D721Med (cell line): ENCODE measurements around the gene BLOC1S2.
"Not testable (repeated sequence)": the region's sequence is repeated elsewhere in the genome, so short reads cannot be mapped to it uniquely, and the experiment has no call there.

Source experiments
- DNase-seq: peaks from one replicate; pipeline ENCODE4 v3.0.0; 2011; ENCODE audit warnings: low spot score; ENCODE audit not compliant: insufficient read length
- FAIRE-seq: peaks from 2 replicates; lab custom pipeline; 2011; peaks lifted over from hg19 to GRCh38; lab: Jason Lieb, UNC
- TF ChIP-seq, protein P1 (sequence below): IDR thresholded peaks from 2 replicates; pipeline ENCODE4 v1.5.1; 2012; ENCODE audit warnings: mild to moderate bottlenecking, control low read depth; ENCODE audit not compliant: insufficient read depth; ENCODE audit errors: missing control alignments

The BLOC1S2 gene

DNA sequence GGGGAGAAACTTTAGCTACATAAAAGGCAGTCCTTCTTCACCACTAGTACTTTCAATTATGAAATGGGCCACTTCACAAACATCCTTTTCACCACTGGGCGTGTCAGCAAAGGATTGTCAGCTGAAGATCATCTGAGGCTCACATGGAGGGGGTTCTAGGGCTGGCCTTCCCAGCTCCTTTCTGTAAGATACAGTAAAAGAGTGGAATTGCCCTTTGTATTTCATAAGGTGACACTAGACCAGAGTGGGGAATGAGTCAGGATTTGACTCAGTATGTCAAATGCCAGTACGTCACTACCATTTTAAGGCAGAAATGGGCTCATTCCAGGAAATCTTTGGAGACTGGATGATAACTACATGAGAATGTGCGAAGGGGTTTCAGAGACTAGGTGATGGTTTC is 21.2 kb upstream of the BLOC1S2 start:
- TF ChIP-seq, protein P1, sequence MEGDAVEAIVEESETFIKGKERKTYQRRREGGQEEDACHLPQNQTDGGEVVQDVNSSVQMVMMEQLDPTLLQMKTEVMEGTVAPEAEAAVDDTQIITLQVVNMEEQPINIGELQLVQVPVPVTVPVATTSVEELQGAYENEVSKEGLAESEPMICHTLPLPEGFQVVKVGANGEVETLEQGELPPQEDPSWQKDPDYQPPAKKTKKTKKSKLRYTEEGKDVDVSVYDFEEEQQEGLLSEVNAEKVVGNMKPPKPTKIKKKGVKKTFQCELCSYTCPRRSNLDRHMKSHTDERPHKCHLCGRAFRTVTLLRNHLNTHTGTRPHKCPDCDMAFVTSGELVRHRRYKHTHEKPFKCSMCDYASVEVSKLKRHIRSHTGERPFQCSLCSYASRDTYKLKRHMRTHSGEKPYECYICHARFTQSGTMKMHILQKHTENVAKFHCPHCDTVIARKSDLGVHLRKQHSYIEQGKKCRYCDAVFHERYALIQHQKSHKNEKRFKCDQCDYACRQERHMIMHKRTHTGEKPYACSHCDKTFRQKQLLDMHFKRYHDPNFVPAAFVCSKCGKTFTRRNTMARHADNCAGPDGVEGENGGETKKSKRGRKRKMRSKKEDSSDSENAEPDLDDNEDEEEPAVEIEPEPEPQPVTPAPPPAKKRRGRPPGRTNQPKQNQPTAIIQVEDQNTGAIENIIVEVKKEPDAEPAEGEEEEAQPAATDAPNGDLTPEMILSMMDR = no peak
- no peak for FAIRE-seq
- no peak for DNase-seq

DNA sequence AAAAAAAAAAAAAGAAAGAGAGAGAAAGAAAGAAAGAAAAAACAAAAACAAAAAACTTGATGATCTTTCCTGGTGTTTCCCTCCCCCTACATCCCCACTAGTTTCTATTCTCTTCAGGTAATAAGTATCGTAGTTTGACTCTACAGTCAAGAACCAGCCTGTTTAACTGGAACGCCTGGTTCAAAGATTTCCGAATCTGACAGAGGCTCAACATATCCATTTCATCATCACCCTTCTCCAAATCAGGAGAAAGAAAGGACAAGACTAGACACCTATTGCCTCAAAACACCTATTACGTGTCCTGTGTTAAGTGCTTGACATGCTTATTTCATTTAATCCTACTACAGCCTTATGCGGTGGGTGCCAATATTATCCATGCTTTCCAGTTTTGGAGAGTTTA is 20.4 kb upstream of the BLOC1S2 start:
- FAIRE-seq (no peak), DNase-seq (no peak)
- TF ChIP-seq, protein P1 = no peak

DNA sequence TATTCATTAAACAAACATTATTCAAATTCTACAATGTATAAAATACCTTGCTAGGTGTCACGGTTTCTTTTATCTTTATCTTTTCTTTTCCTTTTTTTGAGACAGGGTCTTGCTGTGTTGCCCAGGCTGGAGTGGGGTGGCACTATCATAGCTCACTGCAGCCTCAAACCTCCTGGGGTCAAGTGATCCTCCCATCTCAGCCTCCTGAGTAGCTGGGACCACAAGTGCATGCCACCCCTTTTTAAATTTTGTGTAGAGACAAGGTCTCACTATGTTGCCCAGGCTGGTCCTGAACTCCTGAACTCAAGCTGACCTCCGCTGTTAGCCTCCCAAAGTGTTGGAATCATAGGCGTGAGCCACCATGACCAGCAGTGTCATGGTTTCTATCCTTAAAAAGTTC is 17.9 kb upstream of the BLOC1S2 start:
- DNase-seq (no peak), FAIRE-seq (no peak)
- TF ChIP-seq, protein P1 = no peak

DNA sequence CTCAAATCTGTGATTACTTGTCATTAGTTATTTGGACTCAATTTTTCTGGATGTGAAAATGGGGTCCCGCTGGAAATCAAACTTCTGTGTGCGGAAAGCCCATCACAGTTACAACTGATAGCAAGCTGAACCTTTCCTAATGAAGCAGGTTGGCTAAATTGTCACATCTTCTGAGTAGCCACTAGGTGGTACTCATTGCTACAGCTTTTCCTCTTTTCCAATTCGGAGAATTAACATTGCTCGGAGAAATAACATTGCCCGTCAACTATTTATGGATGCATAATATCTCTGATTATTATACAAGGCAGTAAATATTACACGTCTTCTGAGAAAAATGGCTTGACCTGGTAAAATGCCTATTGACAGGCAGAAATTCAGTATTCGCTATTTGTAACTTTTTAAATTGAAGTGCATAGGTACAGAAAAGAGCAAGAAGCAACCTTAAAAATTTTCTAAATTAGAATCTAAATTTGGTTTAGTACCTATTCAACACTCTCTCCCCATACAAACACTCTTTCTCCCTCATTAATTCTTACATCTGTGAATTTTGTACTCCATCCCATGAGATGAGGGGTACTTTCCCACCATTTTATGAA is 17.3 kb upstream of the BLOC1S2 start:
- peak; percentile 84 for FAIRE-seq
- peak; percentile 38 for DNase-seq
- TF ChIP-seq, protein P1 = peak; percentile 68

DNA sequence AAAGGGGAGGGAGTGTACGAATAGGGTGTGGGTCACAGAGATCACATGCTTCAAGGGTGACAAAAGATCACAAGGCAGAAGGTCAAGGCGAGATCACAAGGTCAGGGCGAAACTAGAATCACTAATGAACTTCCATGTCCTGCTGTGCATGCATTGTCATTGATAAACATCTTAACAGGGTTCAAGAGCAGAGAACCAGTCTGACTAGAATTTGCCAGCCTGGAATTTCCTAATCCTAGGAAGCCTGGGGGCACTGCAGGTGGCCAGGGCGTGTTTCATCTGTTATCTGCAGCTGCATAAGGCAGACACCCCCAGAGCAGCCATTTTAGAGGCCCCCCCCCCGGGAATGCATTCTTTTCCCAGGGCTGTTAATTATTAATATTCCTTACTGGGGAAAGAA is 14.6 kb upstream of the BLOC1S2 start:
- not testable (repeated sequence) for FAIRE-seq

DNA sequence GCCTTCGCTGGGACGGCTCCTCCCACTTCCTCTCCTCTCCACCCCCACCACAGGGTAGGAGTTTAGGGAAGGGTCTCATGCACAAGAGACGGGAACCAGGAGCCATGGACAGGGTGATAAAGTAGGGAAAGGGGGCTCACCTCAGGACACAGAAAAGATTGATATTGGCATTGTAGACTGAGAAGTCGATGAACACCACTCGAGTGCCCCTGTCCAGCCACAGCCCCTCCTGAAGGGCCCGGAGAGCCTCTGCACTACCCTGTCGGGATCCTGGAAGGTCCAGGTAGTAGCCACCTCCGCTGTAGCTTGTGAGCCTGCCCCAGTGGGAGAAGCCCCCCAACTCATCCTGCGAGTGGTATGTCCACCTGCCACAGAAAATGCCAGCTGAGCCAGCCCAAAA is 10.8 kb upstream of the BLOC1S2 start:
- TF ChIP-seq, protein P1 = no peak
- DNase-seq (no peak), FAIRE-seq (no peak)

More for the DNA sequence above, 14.6 kb upstream of the BLOC1S2 start:
- DNase-seq = not testable (repeated sequence)

DNA sequence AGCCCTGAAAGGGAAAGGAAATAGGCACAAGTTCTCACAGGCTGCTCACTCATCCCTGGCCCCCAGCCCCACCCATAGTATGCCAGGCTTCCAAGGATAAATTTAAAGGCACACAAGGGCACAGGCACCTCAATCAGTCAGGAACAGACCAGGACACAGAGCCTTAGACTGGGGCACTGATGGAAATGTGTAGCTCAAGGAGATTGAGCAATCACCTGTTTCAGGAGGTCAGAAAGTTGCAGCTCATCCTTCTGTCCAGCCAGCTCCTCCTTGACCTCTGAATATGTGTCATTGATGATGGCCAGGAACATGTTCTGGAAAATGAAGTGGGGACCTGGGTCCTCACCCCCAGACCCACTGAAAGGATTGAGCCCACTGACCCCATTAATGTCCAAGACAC is 6.6 kb upstream of the BLOC1S2 start:
- TF ChIP-seq, protein P1 = no peak
- FAIRE-seq (no peak), DNase-seq (no peak)

DNA sequence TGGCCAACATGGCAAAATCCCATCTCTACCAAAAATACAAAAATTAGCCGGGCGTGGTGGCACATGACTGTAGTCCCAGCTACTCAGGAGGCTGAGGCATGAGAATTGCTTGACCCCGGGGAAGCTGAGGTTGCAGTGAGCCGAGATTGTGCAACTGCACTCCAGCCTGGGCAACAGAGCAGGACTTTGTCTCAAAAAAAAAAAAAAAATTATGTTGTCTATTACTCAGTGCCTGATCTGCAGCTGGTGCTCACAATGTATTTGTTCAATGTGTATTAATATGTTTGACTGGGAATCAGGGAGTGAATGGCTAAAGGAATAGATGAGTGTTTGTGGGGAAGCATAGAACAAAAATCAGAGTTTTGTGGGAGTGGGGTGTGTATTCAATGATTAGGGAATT is 5.8 kb upstream of the BLOC1S2 start:
- DNase-seq, FAIRE-seq: not testable (repeated sequence)
